ENCODE results near the gene PPM1E.
"Not testable (repeated sequence)": the region's sequence is repeated elsewhere in the genome, so short reads cannot be mapped to it uniquely, and the experiment has no call there.

PPM1E gene

GRCh38 chr17:58850106-58850505 lies 94.5 kb downstream of the PPM1E start:
- not testable (repeated sequence) for DNase-seq

GRCh38 chr17:58865301-58865700 lies 109.6 kb downstream of the PPM1E start:
- no peak for DNase-seq

- DNase-seq: no peak
Observed at GRCh38 chr17:58870747-58871146, 115.1 kb downstream of the PPM1E start.

GRCh38 chr17:58873926-58874325 lies 118.3 kb downstream of the PPM1E start:
- DNase-seq: no peak

GRCh38 chr17:58875261-58875660 lies 119.6 kb downstream of the PPM1E start:
- DNase-seq: no peak

- DNase-seq: no peak
Observed at GRCh38 chr17:58884161-58884560, 128.5 kb downstream of the PPM1E start.

- no peak for DNase-seq
Observed at GRCh38 chr17:58886514-58886913, 130.9 kb downstream of the PPM1E start.

GRCh38 chr17:58889928-58890327 lies 134.3 kb downstream of the PPM1E start:
- DNase-seq: no peak

- no peak for DNase-seq
Observed at GRCh38 chr17:58899191-58899590, 143.5 kb downstream of the PPM1E start.

- DNase-seq: no peak
Observed at GRCh38 chr17:58902322-58902721, 146.7 kb downstream of the PPM1E start.

GRCh38 chr17:58911741-58912343 lies 156.2 kb downstream of the PPM1E start:
- no peak for DNase-seq

GRCh38 chr17:58913552-58913951 lies 157.9 kb downstream of the PPM1E start:
- no peak for DNase-seq

- no peak for DNase-seq
Observed at GRCh38 chr17:58913971-58914769, 158.5 kb downstream of the PPM1E start.

- no peak for DNase-seq
Observed at GRCh38 chr17:58917228-58917627, 161.6 kb downstream of the PPM1E start.

- no peak for DNase-seq
Observed at GRCh38 chr17:58918072-58918471, 162.4 kb downstream of the PPM1E start.

GRCh38 chr17:58918884-58919283 lies 163.2 kb downstream of the PPM1E start:
- no peak for DNase-seq

- DNase-seq: no peak
Observed at GRCh38 chr17:58920773-58921172, 165.1 kb downstream of the PPM1E start.

- no peak for DNase-seq
Observed at GRCh38 chr17:58932956-58933355, 177.3 kb downstream of the PPM1E start.

- DNase-seq: no peak
Observed at GRCh38 chr17:58936295-58936694, 180.6 kb downstream of the PPM1E start.

GRCh38 chr17:58944166-58944565 lies 188.5 kb downstream of the PPM1E start:
- DNase-seq: no peak

- no peak for DNase-seq
Observed at GRCh38 chr17:58947411-58947810, 191.8 kb downstream of the PPM1E start.

GRCh38 chr17:58947824-58948223 lies 192.2 kb downstream of the PPM1E start:
- no peak for DNase-seq

- not testable (repeated sequence) for DNase-seq
Observed at GRCh38 chr17:58954358-58954757, 198.7 kb downstream of the PPM1E start.

- DNase-seq: no peak
Observed at GRCh38 chr17:58956997-58957724, 201.5 kb downstream of the PPM1E start.
